NT2/D1 (cell line): ENCODE measurements around the gene ABHD4.
"Not testable (repeated sequence)": the region's sequence is repeated elsewhere in the genome, so short reads cannot be mapped to it uniquely, and the experiment has no call there.

Experiments used
- DNase-seq: peaks from one replicate; pipeline ENCODE4 v3.0.0-alpha.2; 2011; ENCODE audit warnings: low read depth, low spot score
- H3K27me3 ChIP-seq: 2 replicates; pipeline ENCODE4 v1.6.0; 2011; ENCODE audit warnings: mild to moderate bottlenecking; ENCODE audit not compliant: insufficient read length, insufficient read depth
- H3K36me3 ChIP-seq: 2 replicates; pipeline ENCODE4 v1.6.1; 2011; ENCODE audit warnings: mild to moderate bottlenecking, low read length, mixed read lengths; ENCODE audit not compliant: insufficient read depth, insufficient read length
- H3K4me1 ChIP-seq: 2 replicates; pipeline ENCODE4 v1.5.1; 2011; ENCODE audit not compliant: insufficient read depth, insufficient read length
- H3K4me3 ChIP-seq: 2 replicates; pipeline ENCODE4 v1.5.1; 2011; ENCODE audit warnings: low read depth; ENCODE audit not compliant: insufficient read length
- H3K9ac ChIP-seq: 2 replicates; pipeline ENCODE4 v1.6.0; 2011; ENCODE audit warnings: low read depth; ENCODE audit not compliant: insufficient read length
- H3K9me3 ChIP-seq: 2 replicates; pipeline ENCODE4 v1.5.1; 2011; ENCODE audit warnings: mild to moderate bottlenecking, low read length; ENCODE audit not compliant: insufficient read depth
- SUZ12 ChIP-seq: IDR thresholded peaks from 2 replicates; pipeline ENCODE4 v1.6.1; 2011; ENCODE audit not compliant: insufficient read length, insufficient read depth; ENCODE audit errors: extremely low read depth
- YY1 ChIP-seq: IDR thresholded peaks from 2 replicates; pipeline ENCODE4 v1.6.1; 2011; ENCODE audit not compliant: insufficient read length, insufficient read depth
- ZNF274 ChIP-seq: IDR thresholded peaks from 2 replicates; pipeline ENCODE4 v1.6.1; 2011; ENCODE audit warnings: mild to moderate bottlenecking, low read depth, low read length

ABHD4 gene

GRCh38 chr14:22553445-22553844 is 44.7 kb upstream of the ABHD4 start:
- TF ChIP-seq SUZ12 (no peak), YY1 (no peak), ZNF274 (no peak)
- no peak for DNase-seq
- Histone ChIP-seq H3K4me3 (no peak overlapping the region), H3K36me3 (no peaks in the 10 kb centered on the region), H3K27me3 (no peaks in the 10 kb centered on the region), H3K4me1 (peaks cover 17% of the 10 kb centered on the region), H3K9ac (no peak overlapping the region), H3K9me3 (no peaks in the 10 kb centered on the region)

- peaks cover 17% of the 10 kb centered on the region for H3K4me1 ChIP-seq
- not testable (repeated sequence) for H3K9me3 ChIP-seq, H3K4me3 ChIP-seq, H3K9ac ChIP-seq, H3K36me3 ChIP-seq, DNase-seq, H3K27me3 ChIP-seq
These were observed 44.1 kb upstream of the ABHD4 start for GRCh38 chr14:22553861-22554497.

DNA sequence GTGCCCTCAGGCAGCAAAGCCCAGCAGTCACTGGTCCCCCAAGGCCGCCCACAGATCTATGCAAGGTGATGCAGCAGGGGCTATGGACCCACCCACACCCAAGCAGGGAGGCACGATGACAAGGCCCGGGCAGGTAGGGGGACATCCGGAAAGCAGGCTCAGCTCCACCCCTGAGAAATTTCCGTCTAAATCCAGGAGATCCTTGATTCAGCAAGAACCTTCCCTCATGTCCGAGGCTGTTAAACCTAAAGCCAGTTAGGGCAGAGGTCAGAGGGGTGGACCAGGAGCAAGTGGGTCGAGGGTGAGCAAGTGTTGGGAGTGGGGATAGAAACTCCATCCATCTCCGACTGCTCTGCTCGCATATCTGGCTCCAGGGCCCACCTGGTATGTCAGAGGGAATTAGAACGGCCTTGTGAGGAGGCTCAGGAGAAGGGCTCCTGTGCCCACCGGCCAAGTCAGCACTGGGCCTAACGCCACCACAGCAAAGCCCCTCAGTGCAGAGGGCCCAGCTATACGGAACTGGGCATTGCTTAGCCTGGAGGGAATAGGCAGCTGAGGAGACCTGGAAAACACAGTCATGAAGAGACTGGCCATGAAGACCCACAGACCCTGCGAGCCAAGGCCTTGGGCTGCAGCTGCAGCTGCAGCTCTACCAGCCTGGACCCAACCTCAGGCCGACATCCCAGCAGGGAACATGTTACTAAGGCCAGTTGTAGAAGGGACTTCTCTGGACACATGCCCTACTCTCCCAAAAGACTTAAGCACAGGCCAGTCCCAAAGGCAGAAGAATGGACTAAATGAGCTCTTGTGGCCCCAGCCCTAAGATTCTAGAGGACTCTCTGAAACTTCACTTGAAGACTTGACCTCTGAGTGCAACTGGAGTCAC is 43.4 kb upstream of the ABHD4 start:
- TF ChIP-seq ZNF274 (no peak), SUZ12 (no peak), YY1 (no peak)
- no peaks in the 10 kb centered on the region for H3K27me3 ChIP-seq
- H3K9ac ChIP-seq = no peak overlapping the region
- H3K9me3 ChIP-seq = no peaks in the 10 kb centered on the region
- H3K4me1 ChIP-seq = peaks cover 15% of the 10 kb centered on the region
- DNase-seq = no peak
- no peaks in the 10 kb centered on the region for H3K36me3 ChIP-seq
- no peak overlapping the region for H3K4me3 ChIP-seq

DNA sequence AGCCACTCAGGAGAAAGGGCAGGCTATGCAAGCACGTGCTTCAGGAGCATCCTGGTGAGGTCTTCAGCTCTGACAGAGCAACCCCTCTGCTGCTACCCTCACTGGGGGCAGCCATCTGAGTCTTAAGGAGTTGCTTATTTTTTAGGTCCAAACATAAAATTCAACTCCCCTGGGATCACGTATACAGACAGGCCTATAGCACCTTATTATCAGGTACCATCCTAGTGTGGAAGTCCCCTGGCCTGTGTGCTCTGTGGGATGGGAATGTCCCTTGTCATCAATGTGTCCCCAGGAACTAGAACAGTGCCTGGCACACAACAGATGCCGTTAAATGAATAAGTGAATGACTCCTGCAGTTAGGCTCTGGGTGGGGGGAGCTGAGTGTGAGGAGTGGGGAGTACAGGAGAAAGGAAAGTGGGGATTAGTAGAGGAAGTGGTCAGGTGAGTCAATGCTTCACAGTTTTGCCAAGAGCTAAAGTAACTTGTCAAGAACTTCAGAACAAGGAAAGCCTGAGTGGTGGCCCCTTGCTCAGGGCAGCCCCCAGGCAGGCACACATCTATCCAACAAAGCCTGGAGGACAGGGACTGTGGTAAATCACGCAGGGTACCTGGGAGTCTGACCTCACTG is 42.6 kb upstream of the ABHD4 start:
- DNase-seq = no peak
- H3K9me3 ChIP-seq = no peaks in the 10 kb centered on the region
- no peak for TF ChIP-seq YY1
- no peak for TF ChIP-seq SUZ12
- no peak for TF ChIP-seq ZNF274
- H3K27me3 ChIP-seq = no peaks in the 10 kb centered on the region
- no peaks in the 10 kb centered on the region for H3K36me3 ChIP-seq
- H3K4me1 ChIP-seq = peaks cover 15% of the 10 kb centered on the region
- H3K9ac ChIP-seq = no peak overlapping the region
- no peak overlapping the region for H3K4me3 ChIP-seq

GRCh38 chr14:22556021-22556989 is 41.8 kb upstream of the ABHD4 start:
- no peaks in the 10 kb centered on the region for H3K27me3 ChIP-seq
- no peak for DNase-seq
- H3K4me3 ChIP-seq = no peak overlapping the region
- TF ChIP-seq YY1 (no peak), ZNF274 (no peak), SUZ12 (no peak)
- no peaks in the 10 kb centered on the region for H3K9me3 ChIP-seq
- peak overlapping the region; percentile 56 for H3K9ac ChIP-seq
- peaks cover 12% of the 10 kb centered on the region for H3K4me1 ChIP-seq
- no peaks in the 10 kb centered on the region for H3K36me3 ChIP-seq

GRCh38 chr14:22556990-22557623 is 41.0 kb upstream of the ABHD4 start:
- H3K4me1 ChIP-seq = peaks cover 9% of the 10 kb centered on the region
- peak; percentile 48 for DNase-seq
- TF ChIP-seq SUZ12 = no peak
- no peaks in the 10 kb centered on the region for H3K27me3 ChIP-seq
- H3K9me3 ChIP-seq = no peaks in the 10 kb centered on the region
- no peaks in the 10 kb centered on the region for H3K36me3 ChIP-seq
- H3K9ac ChIP-seq = no peak overlapping the region
- H3K4me3 ChIP-seq = no peak overlapping the region
